Suprapubic skin (tissue), 4 donors: ENCODE measurements around the gene MAP7. TPM values are rescaled to one million over a fixed set of nuclear protein-coding genes. Genes with fewer than 3 reads are reported as not detected.

Experiments used
- DNase-seq, 2 donors: peaks; one replicate each; pipeline ENCODE4 v3.0.0-alpha.2; 2019; ENCODE audit warnings: low spot score in 2 of 2
- H3K27ac ChIP-seq: fragments of 200-600 bp; sonication (generic); one replicate; pipeline ENCODE4 v1.5.1; 2019
- H3K27me3 ChIP-seq: fragments of 200-600 bp; sonication (generic); one replicate; pipeline ENCODE4 v1.5.1; 2019
- H3K36me3 ChIP-seq: fragments of 200-600 bp; sonication (generic); one replicate; pipeline ENCODE4 v1.5.1; 2019
- H3K4me1 ChIP-seq: fragments of 200-600 bp; sonication (generic); one replicate; pipeline ENCODE4 v1.5.1; 2019
- H3K4me3 ChIP-seq: fragments of 200-600 bp; sonication (generic); one replicate; pipeline ENCODE4 v1.5.1; 2019; ENCODE audit warnings: mild to moderate bottlenecking
- H3K9me3 ChIP-seq: fragments of 200-600 bp; sonication (generic); one replicate; pipeline ENCODE4 v1.5.1; 2019
- CTCF ChIP-seq, 2 donors: fragments of 200-600 bp in 1 of 2; fragments of 450-650 bp in 1 of 2; sonication (generic) in 1 of 2; IDR thresholded peaks; one replicate each; pipeline ENCODE4 v1.5.1; 2016 to 2019; ENCODE audit warnings: antibody characterized with exemption in 2 of 2, mild to moderate bottlenecking in 1 of 2, moderate library complexity in 1 of 2
- EP300 ChIP-seq: sonication (generic); formaldehyde crosslinking; IDR thresholded peaks from one replicate; pipeline ENCODE4 v1.6.1; 2017; ENCODE audit warnings: antibody characterized with exemption
- POLR2A ChIP-seq, 2 donors: fragments of 450-650 bp; IDR thresholded peaks; one replicate each; pipeline ENCODE4 v1.6.1; 2017; ENCODE audit warnings: antibody characterized with exemption in 2 of 2, mild to moderate bottlenecking in 2 of 2, moderate library complexity in 2 of 2
- POLR2AphosphoS5 ChIP-seq, 3 donors: sonication (generic); formaldehyde crosslinking; IDR thresholded peaks; one replicate each; pipeline ENCODE4 v1.6.1; 2017; ENCODE audit warnings: antibody characterized with exemption in 3 of 3
- WGBS: methylation state at CpG from one replicate; pipeline ENCODE4 v1.1.5; 2018; 5-methylcytosine and 5-hydroxymethylcytosine counted together
- total RNA-seq, 4 donors: library from RNA; depleted of rRNA; stranded (reverse); fragments of >200 nt; gene quantifications; one replicate each; pipeline ENCODE4 v1.1.0, GENCODE V29; 2016

MAP7 gene
- total RNA-seq, 4 donors from 2014 or later = 25.9 to 41.0 (median 28.8) TPM

- Histone ChIP-seq H3K36me3 (no peaks in the 10 kb centered on the region), H3K9me3 (no peaks in the 10 kb centered on the region), H3K27me3 (no peaks in the 10 kb centered on the region), H3K27ac (peak overlapping the region; percentile 87), H3K4me3 (peak overlapping the region; percentile 73), H3K4me1 (peaks cover 25% of the 10 kb centered on the region)
- WGBS = no CpG with 5 or more reads among the region's 46 CpGs
- DNase-seq = no peak
- no peak for TF ChIP-seq EP300
- no peak for TF ChIP-seq POLR2AphosphoS5 (IDR thresholded peaks at IDR 0.05)
- no peak for TF ChIP-seq CTCF (IDR thresholded peaks at IDR 0.05)
- no peak for TF ChIP-seq POLR2A (IDR thresholded peaks at IDR 0.05)
Observed at GRCh38 chr6:136550045-136550329, 235 bp downstream of the MAP7 start.

DNA sequence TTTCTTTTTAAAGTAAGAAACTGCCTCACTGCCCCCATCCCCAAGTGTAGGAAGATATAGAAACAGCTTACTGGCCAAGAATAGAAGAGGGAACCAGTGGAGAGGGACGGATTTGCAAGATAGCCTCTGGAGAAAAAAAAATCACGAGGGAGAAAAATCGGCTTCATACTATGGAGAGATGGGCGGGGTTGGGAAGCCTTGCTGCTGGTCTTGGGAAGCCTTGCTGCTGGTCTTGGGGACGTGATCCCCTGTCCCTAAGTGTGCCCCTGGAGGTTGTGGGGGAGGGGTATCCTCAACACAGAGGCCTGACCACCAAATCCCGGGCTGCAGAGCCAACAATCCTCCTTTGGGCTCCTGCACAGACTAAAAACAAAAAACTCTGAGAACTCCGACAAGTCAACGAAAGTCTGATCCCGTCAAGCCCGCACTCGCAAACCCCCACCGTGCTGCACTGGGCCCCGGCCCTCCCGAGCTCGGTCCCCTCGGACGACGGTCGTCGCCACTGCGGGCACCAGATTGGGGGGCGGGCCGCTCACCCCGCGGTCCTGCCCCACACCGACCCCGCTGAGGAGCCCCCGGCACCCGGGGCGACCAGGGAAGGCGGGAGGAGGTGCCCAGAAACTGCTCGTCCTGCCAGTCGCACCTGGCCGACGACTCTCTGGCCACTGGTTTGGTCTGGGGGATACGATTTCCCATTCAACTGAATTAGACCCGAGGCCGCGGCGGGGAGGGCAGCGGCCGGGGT is 750 bp downstream of the MAP7 start:
- Histone ChIP-seq H3K9me3 (no peaks in the 10 kb centered on the region), H3K36me3 (no peaks in the 10 kb centered on the region), H3K27ac (peak overlapping the region; percentile 87), H3K27me3 (no peaks in the 10 kb centered on the region), H3K4me1 (peaks cover 25% of the 10 kb centered on the region), H3K4me3 (peak overlapping the region; percentile 73)
- DNase-seq = peak in 1 of 2 donors; percentile 59
- 1% methylated on average over 23 of the region's 42 CpGs for WGBS
- TF ChIP-seq POLR2AphosphoS5 (IDR thresholded peaks at IDR 0.05) (no peak), CTCF (IDR thresholded peaks at IDR 0.05) (no peak), POLR2A (IDR thresholded peaks at IDR 0.05) (no peak), EP300 (no peak)

GRCh38 chr6:136548582-136549299 is 1.5 kb downstream of the MAP7 start:
- no peaks in the 10 kb centered on the region for H3K36me3 ChIP-seq
- H3K27ac ChIP-seq = no peak overlapping the region
- TF ChIP-seq POLR2AphosphoS5 (IDR thresholded peaks at IDR 0.05) = no peak
- no peak for TF ChIP-seq CTCF (IDR thresholded peaks at IDR 0.05)
- TF ChIP-seq EP300 = no peak
- no peak for TF ChIP-seq POLR2A (IDR thresholded peaks at IDR 0.05)
- H3K4me3 ChIP-seq = peak overlapping the region; percentile 73
- no peak for DNase-seq
- no peaks in the 10 kb centered on the region for H3K27me3 ChIP-seq
- 46% methylated on average over 14 of the region's 14 CpGs for WGBS
- peaks cover 25% of the 10 kb centered on the region for H3K4me1 ChIP-seq
- no peaks in the 10 kb centered on the region for H3K9me3 ChIP-seq

GRCh38 chr6:136547871-136548270 is 2.4 kb downstream of the MAP7 start:
- Histone ChIP-seq H3K27ac (no peak overlapping the region), H3K9me3 (no peaks in the 10 kb centered on the region), H3K27me3 (no peaks in the 10 kb centered on the region), H3K36me3 (no peaks in the 10 kb centered on the region), H3K4me1 (peaks cover 25% of the 10 kb centered on the region), H3K4me3 (no peak overlapping the region)
- TF ChIP-seq POLR2A (IDR thresholded peaks at IDR 0.05) = no peak
- TF ChIP-seq POLR2AphosphoS5 (IDR thresholded peaks at IDR 0.05) = no peak
- no peak for TF ChIP-seq EP300
- no peak for TF ChIP-seq CTCF (IDR thresholded peaks at IDR 0.05)
- DNase-seq = no peak
- 91% methylated on average over 1 of the region's 1 CpG for WGBS

- Histone ChIP-seq H3K27me3 (no peaks in the 10 kb centered on the region), H3K4me3 (no peak overlapping the region), H3K36me3 (no peaks in the 10 kb centered on the region), H3K4me1 (peaks cover 25% of the 10 kb centered on the region), H3K9me3 (no peaks in the 10 kb centered on the region), H3K27ac (no peak overlapping the region)
- DNase-seq = no peak
- WGBS = 47% methylated on average over 4 of the region's 4 CpGs
- TF ChIP-seq CTCF (IDR thresholded peaks at IDR 0.05) (peak; percentile 33 to 46), EP300 (no peak)
Observed at GRCh38 chr6:136547336-136547735, 2.9 kb downstream of the MAP7 start.
